ENCODE measurements around the gene EMP1. TPM values are rescaled to one million over a fixed set of nuclear protein-coding genes. Genes with fewer than 3 reads are reported as not detected.

EMP1 gene
- total RNA-seq, 4 donors from 2014 or later = 43.2 to 837 (median 738) TPM

DNA sequence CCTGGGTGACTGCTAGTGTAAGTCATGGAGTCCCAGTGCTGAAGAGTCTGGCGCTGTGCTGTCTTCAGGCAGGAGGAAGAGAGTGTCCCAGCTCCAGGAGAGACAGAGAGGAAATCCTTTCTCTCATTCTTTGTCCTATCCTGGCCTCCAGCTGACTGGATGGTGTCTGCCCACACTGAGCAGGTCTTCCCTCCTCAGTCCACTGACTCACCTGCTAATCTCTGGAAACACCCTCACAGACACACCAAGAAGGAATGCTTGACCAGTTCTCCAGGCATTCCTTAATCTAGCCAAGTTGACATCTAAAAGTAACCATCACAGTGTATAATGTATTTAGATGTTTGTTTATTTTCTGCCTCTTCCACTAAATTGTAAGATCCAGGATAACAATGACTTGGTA lies 53.9 kb downstream of the EMP1 start:
- Histone ChIP-seq H3K36me3 (no peaks in the 10 kb centered on the region), H3K27me3 (no peaks in the 10 kb centered on the region), H3K4me3 (no peak overlapping the region), H3K4me1 (peaks cover 0 to 2% (median under 1%) of the 10 kb centered on the region in 4 donors), H3K27ac (no peak overlapping the region), H3K9me3 (no peaks in the 10 kb centered on the region)
- in situ Hi-C loops (cut with MboI; ENCODE audit: low pct_ligation_motif_present in 1 of 4, low pct_unique_long_range_greater_than_20kb in 1 of 4, low sequenced_read_pairs in 3 of 4) = loop anchor here in 1 of 4 donors (25.0 kb wide), 1 partner anchor 912 kb away; no protein-coding TSS in a partner anchor
- 100% methylated on average over 1 of the region's 1 CpG; no CpG with 5 or more reads in 1 of the 2 donors for WGBS, 2 donors (ENCODE audit: low coverage in 1 of 2)
- TF ChIP-seq, protein P1, sequence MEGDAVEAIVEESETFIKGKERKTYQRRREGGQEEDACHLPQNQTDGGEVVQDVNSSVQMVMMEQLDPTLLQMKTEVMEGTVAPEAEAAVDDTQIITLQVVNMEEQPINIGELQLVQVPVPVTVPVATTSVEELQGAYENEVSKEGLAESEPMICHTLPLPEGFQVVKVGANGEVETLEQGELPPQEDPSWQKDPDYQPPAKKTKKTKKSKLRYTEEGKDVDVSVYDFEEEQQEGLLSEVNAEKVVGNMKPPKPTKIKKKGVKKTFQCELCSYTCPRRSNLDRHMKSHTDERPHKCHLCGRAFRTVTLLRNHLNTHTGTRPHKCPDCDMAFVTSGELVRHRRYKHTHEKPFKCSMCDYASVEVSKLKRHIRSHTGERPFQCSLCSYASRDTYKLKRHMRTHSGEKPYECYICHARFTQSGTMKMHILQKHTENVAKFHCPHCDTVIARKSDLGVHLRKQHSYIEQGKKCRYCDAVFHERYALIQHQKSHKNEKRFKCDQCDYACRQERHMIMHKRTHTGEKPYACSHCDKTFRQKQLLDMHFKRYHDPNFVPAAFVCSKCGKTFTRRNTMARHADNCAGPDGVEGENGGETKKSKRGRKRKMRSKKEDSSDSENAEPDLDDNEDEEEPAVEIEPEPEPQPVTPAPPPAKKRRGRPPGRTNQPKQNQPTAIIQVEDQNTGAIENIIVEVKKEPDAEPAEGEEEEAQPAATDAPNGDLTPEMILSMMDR (IDR thresholded peaks at IDR 0.05) = no peak
- no peak for TF ChIP-seq POLR2A (IDR thresholded peaks at IDR 0.05)
- TF ChIP-seq POLR2AphosphoS5 (IDR thresholded peaks at IDR 0.05) = no peak
- no peak for TF ChIP-seq EP300 (IDR thresholded peaks at IDR 0.05; ENCODE audit: low read depth)
- intact Hi-C loops (cut with DNase I; ENCODE audit: low total_unique reads) = no loop called here
- DNase-seq = no peak

DNA sequence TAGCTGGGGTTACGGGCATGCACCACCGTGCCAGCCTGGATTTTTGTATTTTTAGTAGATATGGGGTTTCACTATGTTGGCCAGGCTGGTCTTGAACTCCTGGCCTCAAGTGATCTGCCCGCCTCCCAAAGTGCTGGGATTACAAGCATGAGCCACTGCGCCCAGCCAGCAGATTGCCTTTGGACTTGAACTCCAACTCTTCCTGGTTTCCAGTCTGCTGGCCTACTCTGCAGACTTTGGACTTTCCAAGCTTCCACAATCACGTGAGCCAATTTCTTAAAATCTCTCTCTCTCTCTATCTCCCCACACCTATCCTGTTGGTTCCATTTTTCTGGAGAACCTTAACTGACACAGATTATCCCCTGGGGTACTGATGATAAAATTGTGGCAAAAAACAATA lies 55.0 kb downstream of the EMP1 start:
- peak overlapping the region in 2 of 4 donors; percentile 18 to 44 for H3K27ac ChIP-seq
- in situ Hi-C loops (cut with MboI; ENCODE audit: low pct_ligation_motif_present in 1 of 4, low pct_unique_long_range_greater_than_20kb in 1 of 4, low sequenced_read_pairs in 3 of 4) = loop anchor here in 1 of 4 donors (25.0 kb wide), 1 partner anchor 911 kb away; no protein-coding TSS in a partner anchor
- intact Hi-C loops (cut with DNase I; ENCODE audit: low total_unique reads) = no loop called here
- no peak for TF ChIP-seq EP300 (IDR thresholded peaks at IDR 0.05; ENCODE audit: low read depth)
- TF ChIP-seq, protein P1 (IDR thresholded peaks at IDR 0.05) = no peak
- no peak for TF ChIP-seq POLR2A (IDR thresholded peaks at IDR 0.05)
- TF ChIP-seq POLR2AphosphoS5 (IDR thresholded peaks at IDR 0.05) = no peak
- 72 to 78% methylated on average over 3 to 5 of the region's 5 CpGs for WGBS, 2 donors (ENCODE audit: low coverage in 1 of 2)
- H3K4me3 ChIP-seq = no peak overlapping the region
- no peaks in the 10 kb centered on the region for H3K27me3 ChIP-seq
- DNase-seq = peak; percentile 49
- no peaks in the 10 kb centered on the region for H3K36me3 ChIP-seq
- no peaks in the 10 kb centered on the region for H3K9me3 ChIP-seq
- peaks cover 0 to 10% (median 3%) of the 10 kb centered on the region in 4 donors for H3K4me1 ChIP-seq

- H3K27ac ChIP-seq = peak overlapping the region in 2 of 4 donors; percentile 18 to 44
- no peaks in the 10 kb centered on the region for H3K9me3 ChIP-seq
- no peaks in the 10 kb centered on the region for H3K36me3 ChIP-seq
- H3K4me3 ChIP-seq = no peak overlapping the region
- intact Hi-C loops (cut with DNase I; ENCODE audit: low total_unique reads) (no loop called here), in situ Hi-C loops (cut with MboI; ENCODE audit: low pct_ligation_motif_present in 1 of 4, low pct_unique_long_range_greater_than_20kb in 1 of 4, low sequenced_read_pairs in 3 of 4) (loop anchor here in 1 of 4 donors (25.0 kb wide), 1 partner anchor 910 kb away; no protein-coding TSS in a partner anchor)
- H3K4me1 ChIP-seq = peaks cover 0 to 10% (median 3%) of the 10 kb centered on the region in 4 donors
- no peak for DNase-seq
- no peaks in the 10 kb centered on the region for H3K27me3 ChIP-seq
- no peak for TF ChIP-seq EP300 (IDR thresholded peaks at IDR 0.05; ENCODE audit: low read depth)
- no peak for TF ChIP-seq POLR2A (IDR thresholded peaks at IDR 0.05)
- TF ChIP-seq POLR2AphosphoS5 (IDR thresholded peaks at IDR 0.05) = no peak
- TF ChIP-seq, protein P1 (IDR thresholded peaks at IDR 0.05) = no peak
These were observed 55.5 kb downstream of the EMP1 start for GRCh38 chr12:13252024-13252423.

DNA sequence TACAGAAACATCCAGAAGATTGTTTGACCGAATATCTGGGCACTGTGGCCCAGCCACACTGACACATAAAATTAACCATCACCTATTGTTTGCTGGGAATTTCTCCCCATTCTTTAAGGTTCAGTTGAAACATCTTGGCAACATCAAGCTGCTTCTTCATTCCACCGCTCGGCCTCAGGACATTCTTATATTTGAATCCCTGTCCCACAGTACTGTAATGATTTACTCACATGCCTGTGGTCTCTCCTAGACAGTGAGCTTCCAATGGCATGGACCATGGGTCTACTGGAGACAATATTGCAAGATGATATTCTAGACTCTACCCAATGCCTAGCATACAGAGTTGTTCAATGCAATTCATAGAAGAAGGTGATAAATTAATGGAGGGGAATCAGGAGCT lies 56.1 kb downstream of the EMP1 start:
- 84 to 88% methylated on average over 3 of the region's 3 CpGs for WGBS, 2 donors (ENCODE audit: low coverage in 1 of 2)
- no peaks in the 10 kb centered on the region for H3K9me3 ChIP-seq
- in situ Hi-C loops (cut with MboI; ENCODE audit: low pct_ligation_motif_present in 1 of 4, low pct_unique_long_range_greater_than_20kb in 1 of 4, low sequenced_read_pairs in 3 of 4) = loop anchor here in 1 of 4 donors (25.0 kb wide), 1 partner anchor 910 kb away; no protein-coding TSS in a partner anchor
- no peak overlapping the region for H3K4me3 ChIP-seq
- no peak overlapping the region for H3K27ac ChIP-seq
- no peaks in the 10 kb centered on the region for H3K27me3 ChIP-seq
- DNase-seq = no peak
- TF ChIP-seq POLR2A (IDR thresholded peaks at IDR 0.05) (no peak), POLR2AphosphoS5 (IDR thresholded peaks at IDR 0.05) (no peak), EP300 (IDR thresholded peaks at IDR 0.05; ENCODE audit: low read depth) (no peak)
- TF ChIP-seq, protein P1 (IDR thresholded peaks at IDR 0.05) = no peak
- intact Hi-C loops (cut with DNase I; ENCODE audit: low total_unique reads) = no loop called here
- no peaks in the 10 kb centered on the region for H3K36me3 ChIP-seq
- peaks cover 0 to 10% (median 3%) of the 10 kb centered on the region in 4 donors for H3K4me1 ChIP-seq

Data from transverse colon (tissue), 4 donors.